ENCODE measurements around the gene GCKR. TPM values are rescaled to one million over a fixed set of nuclear protein-coding genes. Genes with fewer than 3 reads are reported as not detected.

The GCKR gene
- total RNA-seq (under 1 TPM in 2 of 5 donors, not detected in 3; 0.23 to 0.28 TPM), total RNA-seq (0 to 0.18 (median 0) reads per million in 29 experiments)
- not detected for total RNA-seq (2013)

GRCh38 chr2:27496357-27497287 is at the start of gene GCKR:
GCKR (plus strand) TSS chr2:27496839; CDS start chr2:27496905, 66 bp downstream.
- H3K27ac Mint-ChIP-seq: no peak within 1 kb of the TSS
- Histone ChIP-seq H3K27ac (ENCODE audit: low read length) (no peak within 1 kb of the TSS), H3K4me3 (ENCODE audit: control insufficient read depth in 1 of 2, extremely low read depth in 1 of 2, low read length in 1 of 2) (no peak within 1 kb of the TSS), H3K27me3 (replicated peaks in 1 of 2; ENCODE audit: control insufficient read depth in 2 of 2, extremely low read depth in 1 of 2, insufficient read depth in 2 of 2, low read length in 1 of 2) (peaks cover 4 to 38% of the 10 kb centered on the region in 2 experiments), H3K9me3 (no peaks in the 10 kb centered on the region), H3K4me1 (ENCODE audit: control insufficient read depth in 1 of 2, extremely low read depth in 1 of 2, insufficient read depth in 2 of 2, low read length in 2 of 2) (peaks cover 0 to 11% of the 10 kb centered on the region in 2 experiments), H3K36me3 (ENCODE audit: control insufficient read depth in 2 of 2, extremely low read depth in 1 of 2, insufficient read depth in 1 of 2, low read length in 1 of 2) (no peaks in the 10 kb centered on the region)
- CTCF ChIA-PET: no interaction called here
- POLR2A ChIA-PET: no interaction called here
- no peak for ATAC-seq (replicated peaks in 1 of 4)
- no peak for DNase-seq
- peaks cover 8 to 11% (median 10%) of the 10 kb centered on the region in 3 donors for H3K4me1 Mint-ChIP-seq
- peaks cover 42 to 54% of the 10 kb centered on the region in 2 donors for H3K27me3 Mint-ChIP-seq
- H3K4me3 Mint-ChIP-seq: peak within 1 kb of the TSS; percentile 66 to 84 (median 71)
- no peaks in the 10 kb centered on the region for H3K9me3 Mint-ChIP-seq
- no peaks in the 10 kb centered on the region for H3K36me3 Mint-ChIP-seq
- 78% methylated on average over 8 of the region's 12 CpGs for WGBS (ENCODE audit: insufficient coverage)

GRCh38 chr2:27448381-27448780 is 48.3 kb upstream of the GCKR start:
- Histone ChIP-seq H3K4me3 (ENCODE audit: control insufficient read depth in 1 of 2, extremely low read depth in 1 of 2, low read length in 1 of 2) (no peak overlapping the region), H3K27ac (ENCODE audit: low read length) (no peak overlapping the region), H3K9me3 (no peaks in the 10 kb centered on the region), H3K36me3 (ENCODE audit: control insufficient read depth in 2 of 2, extremely low read depth in 1 of 2, insufficient read depth in 1 of 2, low read length in 1 of 2) (peaks cover 13 to 20% of the 10 kb centered on the region in 2 donors), H3K27me3 (replicated peaks in 1 of 2; ENCODE audit: control insufficient read depth in 2 of 2, extremely low read depth in 1 of 2, insufficient read depth in 2 of 2, low read length in 1 of 2) (no peaks in the 10 kb centered on the region), H3K4me1 (ENCODE audit: control insufficient read depth in 1 of 2, extremely low read depth in 1 of 2, insufficient read depth in 2 of 2, low read length in 2 of 2) (peaks cover 0 to 3% of the 10 kb centered on the region in 2 experiments)
- ATAC-seq (replicated peaks in 1 of 4) (no peak), DNase-seq (no peak)
- POLR2A ChIA-PET: interaction anchor here in 1 of 2 donors (1.1 kb wide), 1 partner anchor 57 kb away, joined by 3 read pairs; no protein-coding TSS in a partner anchor
- H3K27me3 Mint-ChIP-seq: no peaks in the 10 kb centered on the region
- CTCF ChIA-PET: no interaction called here
- peaks cover 5 to 7% (median 5%) of the 10 kb centered on the region in 3 donors for H3K4me1 Mint-ChIP-seq
- H3K4me3 Mint-ChIP-seq: no peak overlapping the region
- 100% methylated on average over 2 of the region's 3 CpGs for WGBS (ENCODE audit: insufficient coverage)
- H3K27ac Mint-ChIP-seq: no peak overlapping the region
- peaks cover 27% of the 10 kb centered on the region for H3K36me3 Mint-ChIP-seq
- H3K9me3 Mint-ChIP-seq: no peaks in the 10 kb centered on the region

- H3K36me3 Mint-ChIP-seq: peaks cover 38% of the 10 kb centered on the region
These were observed 45.5 kb upstream of the GCKR start for GRCh38 chr2:27451095-27451494.

GRCh38 chr2:27453968-27454367 is 42.7 kb upstream of the GCKR start:
- no peaks in the 10 kb centered on the region for H3K27me3 Mint-ChIP-seq
- H3K36me3 Mint-ChIP-seq: peaks cover 31% of the 10 kb centered on the region
- no peak overlapping the region for H3K4me3 Mint-ChIP-seq
- H3K4me1 Mint-ChIP-seq: no peaks in the 10 kb centered on the region
- DNase-seq: no peak
- H3K9me3 Mint-ChIP-seq: no peaks in the 10 kb centered on the region
- ChIA-PET POLR2A (no interaction called here), CTCF (no interaction called here)
- Histone ChIP-seq H3K27ac (ENCODE audit: low read length) (no peak overlapping the region), H3K4me1 (ENCODE audit: control insufficient read depth in 1 of 2, extremely low read depth in 1 of 2, insufficient read depth in 2 of 2, low read length in 2 of 2) (no peaks in the 10 kb centered on the region), H3K36me3 (ENCODE audit: control insufficient read depth in 2 of 2, extremely low read depth in 1 of 2, insufficient read depth in 1 of 2, low read length in 1 of 2) (peaks cover 11 to 31% of the 10 kb centered on the region in 2 donors), H3K9me3 (no peaks in the 10 kb centered on the region), H3K4me3 (ENCODE audit: control insufficient read depth in 1 of 2, extremely low read depth in 1 of 2, low read length in 1 of 2) (no peak overlapping the region), H3K27me3 (replicated peaks in 1 of 2; ENCODE audit: control insufficient read depth in 2 of 2, extremely low read depth in 1 of 2, insufficient read depth in 2 of 2, low read length in 1 of 2) (no peaks in the 10 kb centered on the region)
- WGBS (ENCODE audit: insufficient coverage): 98% methylated on average over 5 of the region's 7 CpGs
- no peak for ATAC-seq (replicated peaks in 1 of 4)
- no peak overlapping the region for H3K27ac Mint-ChIP-seq

More at GRCh38 chr2:27451095-27451494, 45.5 kb upstream of the GCKR start:
- 100% methylated on average over 1 of the region's 1 CpG for WGBS (ENCODE audit: insufficient coverage)
- Mint-ChIP-seq H3K4me3 (no peak overlapping the region), H3K9me3 (no peaks in the 10 kb centered on the region), H3K27ac (no peak overlapping the region), H3K4me1 (peaks cover 0 to 3% (median under 1%) of the 10 kb centered on the region in 3 donors), H3K27me3 (no peaks in the 10 kb centered on the region)
- H3K36me3 ChIP-seq (ENCODE audit: control insufficient read depth in 2 of 2, extremely low read depth in 1 of 2, insufficient read depth in 1 of 2, low read length in 1 of 2): peaks cover 15 to 32% of the 10 kb centered on the region in 2 donors
- H3K4me1 ChIP-seq (ENCODE audit: control insufficient read depth in 1 of 2, extremely low read depth in 1 of 2, insufficient read depth in 2 of 2, low read length in 2 of 2): peaks cover 0 to under 1% of the 10 kb centered on the region in 2 experiments
- ChIA-PET CTCF (no interaction called here), POLR2A (no interaction called here)
- H3K27ac ChIP-seq (ENCODE audit: low read length): no peak overlapping the region
- no peak for ATAC-seq (replicated peaks in 1 of 4)
- H3K27me3 ChIP-seq (replicated peaks in 1 of 2; ENCODE audit: control insufficient read depth in 2 of 2, extremely low read depth in 1 of 2, insufficient read depth in 2 of 2, low read length in 1 of 2): no peaks in the 10 kb centered on the region
- no peak for DNase-seq
- H3K4me3 ChIP-seq (ENCODE audit: control insufficient read depth in 1 of 2, extremely low read depth in 1 of 2, low read length in 1 of 2): no peak overlapping the region
- no peaks in the 10 kb centered on the region for H3K9me3 ChIP-seq

- no peaks in the 10 kb centered on the region for H3K9me3 ChIP-seq
- ChIA-PET CTCF (no interaction called here), POLR2A (no interaction called here)
- ATAC-seq (replicated peaks in 1 of 4) (no peak), DNase-seq (no peak)
- peaks cover 24% of the 10 kb centered on the region for H3K36me3 Mint-ChIP-seq
- H3K4me3 ChIP-seq (ENCODE audit: control insufficient read depth in 1 of 2, extremely low read depth in 1 of 2, low read length in 1 of 2): no peak overlapping the region
- no peaks in the 10 kb centered on the region for H3K27me3 ChIP-seq (replicated peaks in 1 of 2; ENCODE audit: control insufficient read depth in 2 of 2, extremely low read depth in 1 of 2, insufficient read depth in 2 of 2, low read length in 1 of 2)
- no peaks in the 10 kb centered on the region for H3K9me3 Mint-ChIP-seq
- no peak overlapping the region for H3K27ac Mint-ChIP-seq
- 81% methylated on average over 6 of the region's 8 CpGs for WGBS (ENCODE audit: insufficient coverage)
- H3K4me1 Mint-ChIP-seq: no peaks in the 10 kb centered on the region
- H3K27ac ChIP-seq (ENCODE audit: low read length): no peak overlapping the region
- no peaks in the 10 kb centered on the region for H3K4me1 ChIP-seq (ENCODE audit: control insufficient read depth in 1 of 2, extremely low read depth in 1 of 2, insufficient read depth in 2 of 2, low read length in 2 of 2)
- no peaks in the 10 kb centered on the region for H3K27me3 Mint-ChIP-seq
- no peak overlapping the region for H3K4me3 Mint-ChIP-seq
- H3K36me3 ChIP-seq (ENCODE audit: control insufficient read depth in 2 of 2, extremely low read depth in 1 of 2, insufficient read depth in 1 of 2, low read length in 1 of 2): peaks cover 10 to 17% of the 10 kb centered on the region in 2 donors
These were observed 35.5 kb upstream of the GCKR start for GRCh38 chr2:27461118-27461517.

- no peak overlapping the region for H3K27ac Mint-ChIP-seq
- 100% methylated on average over 3 of the region's 7 CpGs for WGBS (ENCODE audit: insufficient coverage)
- H3K9me3 Mint-ChIP-seq: no peaks in the 10 kb centered on the region
- ATAC-seq (replicated peaks in 1 of 4) (no peak), DNase-seq (no peak)
- Histone ChIP-seq H3K4me1 (ENCODE audit: control insufficient read depth in 1 of 2, extremely low read depth in 1 of 2, insufficient read depth in 2 of 2, low read length in 2 of 2) (no peaks in the 10 kb centered on the region), H3K4me3 (ENCODE audit: control insufficient read depth in 1 of 2, extremely low read depth in 1 of 2, low read length in 1 of 2) (no peak overlapping the region), H3K27me3 (replicated peaks in 1 of 2; ENCODE audit: control insufficient read depth in 2 of 2, extremely low read depth in 1 of 2, insufficient read depth in 2 of 2, low read length in 1 of 2) (no peaks in the 10 kb centered on the region), H3K36me3 (ENCODE audit: control insufficient read depth in 2 of 2, extremely low read depth in 1 of 2, insufficient read depth in 1 of 2, low read length in 1 of 2) (peaks cover 6 to 10% of the 10 kb centered on the region in 2 donors), H3K9me3 (no peaks in the 10 kb centered on the region), H3K27ac (ENCODE audit: low read length) (no peak overlapping the region)
- H3K27me3 Mint-ChIP-seq: no peaks in the 10 kb centered on the region
- ChIA-PET CTCF (no interaction called here), POLR2A (no interaction called here)
- H3K36me3 Mint-ChIP-seq: peaks cover 17% of the 10 kb centered on the region
- H3K4me1 Mint-ChIP-seq: no peaks in the 10 kb centered on the region
- H3K4me3 Mint-ChIP-seq: no peak overlapping the region
These were observed 32.2 kb upstream of the GCKR start for GRCh38 chr2:27464443-27464842.
